Measurements from ENCODE around the gene CEP41.

DNA sequence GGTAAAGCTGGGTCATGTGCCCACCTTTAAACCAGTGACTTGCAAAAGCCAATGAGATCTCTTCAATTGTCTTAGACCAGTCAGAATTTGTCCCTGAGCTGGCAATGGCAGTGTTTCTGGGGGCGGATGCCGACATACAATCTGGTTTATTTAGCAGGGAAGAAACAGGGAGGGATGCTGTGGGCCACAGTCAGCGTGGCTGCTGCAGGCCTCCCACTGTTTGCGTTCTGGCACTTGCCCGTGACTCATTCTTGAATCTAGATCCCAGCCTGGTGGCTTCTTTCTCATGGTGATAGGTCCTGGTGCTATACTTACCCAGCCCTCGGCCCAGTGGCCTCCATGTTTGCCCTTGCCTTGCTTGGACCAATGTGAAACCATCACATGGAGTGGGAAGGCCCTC, 63.6 kb downstream of the CEP41 start:
- TF ChIP-seq POLR2A (IDR thresholded peaks at IDR 0.05), result no peak
- TF ChIP-seq, protein P1, sequence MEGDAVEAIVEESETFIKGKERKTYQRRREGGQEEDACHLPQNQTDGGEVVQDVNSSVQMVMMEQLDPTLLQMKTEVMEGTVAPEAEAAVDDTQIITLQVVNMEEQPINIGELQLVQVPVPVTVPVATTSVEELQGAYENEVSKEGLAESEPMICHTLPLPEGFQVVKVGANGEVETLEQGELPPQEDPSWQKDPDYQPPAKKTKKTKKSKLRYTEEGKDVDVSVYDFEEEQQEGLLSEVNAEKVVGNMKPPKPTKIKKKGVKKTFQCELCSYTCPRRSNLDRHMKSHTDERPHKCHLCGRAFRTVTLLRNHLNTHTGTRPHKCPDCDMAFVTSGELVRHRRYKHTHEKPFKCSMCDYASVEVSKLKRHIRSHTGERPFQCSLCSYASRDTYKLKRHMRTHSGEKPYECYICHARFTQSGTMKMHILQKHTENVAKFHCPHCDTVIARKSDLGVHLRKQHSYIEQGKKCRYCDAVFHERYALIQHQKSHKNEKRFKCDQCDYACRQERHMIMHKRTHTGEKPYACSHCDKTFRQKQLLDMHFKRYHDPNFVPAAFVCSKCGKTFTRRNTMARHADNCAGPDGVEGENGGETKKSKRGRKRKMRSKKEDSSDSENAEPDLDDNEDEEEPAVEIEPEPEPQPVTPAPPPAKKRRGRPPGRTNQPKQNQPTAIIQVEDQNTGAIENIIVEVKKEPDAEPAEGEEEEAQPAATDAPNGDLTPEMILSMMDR (IDR thresholded peaks at IDR 0.05), result no peak

Data from lower leg skin (tissue), 3 donors.